CD4-positive, alpha-beta memory T cell (primary cell): ENCODE data around the gene PLEKHO1. TPM values are rescaled to one million over a fixed set of nuclear protein-coding genes. Genes with fewer than 3 reads are reported as not detected.

Experiments used
- CTCF ChIA-PET: fragments of 350-600 bp; sonication (Branson Sonifier 250); formaldehyde crosslinking; loops from one replicate; lab custom pipeline; 2021; ENCODE audit warnings: inconsistent platforms; ENCODE audit not compliant: partially characterized antibody; lab: Charles Lee
- POLR2A ChIA-PET: fragments of 350-600 bp; sonication (Branson Sonifier 250); formaldehyde crosslinking; loops from one replicate; lab custom pipeline; 2021; ENCODE audit not compliant: partially characterized antibody; lab: Charles Lee
- DNase-seq, 5 donors: peaks; one replicate each; pipeline versions ENCODE4 v3.0.0 to v3.0.0-alpha.2; 2020 to 2022; ENCODE audit warnings: mixed read lengths in 1 of 5
- H3K27ac ChIP-seq: one replicate; pipeline ENCODE4 v1.7.0; 2013; ENCODE audit warnings: low read depth, low read length
- H3K27me3 ChIP-seq: 2 replicates; pipeline ENCODE4 v1.7.0; 2013; ENCODE audit warnings: mild to moderate bottlenecking, low read length, moderate library complexity; ENCODE audit not compliant: insufficient read depth
- H3K36me3 ChIP-seq: 2 replicates; pipeline ENCODE4 v1.7.0; 2013; ENCODE audit warnings: mild to moderate bottlenecking, low read length, moderate library complexity; ENCODE audit not compliant: insufficient read depth
- H3K4me1 ChIP-seq: 2 replicates; pipeline ENCODE4 v1.7.0; 2013; ENCODE audit warnings: mild to moderate bottlenecking, low read length, moderate library complexity; ENCODE audit not compliant: insufficient read depth
- H3K4me3 ChIP-seq, 2 donors: one replicate each; pipeline ENCODE4 v1.7.0; 2013; ENCODE audit warnings: low read length in 2 of 2, mild to moderate bottlenecking in 1 of 2
- H3K9me3 ChIP-seq, 2 donors: one replicate each; pipeline ENCODE4 v1.7.0; 2013; ENCODE audit warnings: low read length in 2 of 2, control low read depth in 1 of 2; ENCODE audit not compliant: control insufficient read depth in 1 of 2
- H3K27ac Mint-ChIP-seq, 7 donors: one replicate each; pipeline ENCODE4 v1.8.0; 2020 to 2021; ENCODE audit warnings: mixed read lengths in 7 of 7, mild to moderate bottlenecking in 6 of 7, inconsistent platforms in 3 of 7, moderate library complexity in 3 of 7
- H3K27me3 Mint-ChIP-seq, 2 donors: one replicate each; pipeline ENCODE4 v1.8.0; 2020 to 2021; ENCODE audit warnings: mixed read lengths in 2 of 2
- H3K36me3 Mint-ChIP-seq, 2 donors: one replicate each; pipeline ENCODE4 v1.8.0; 2020 to 2021; ENCODE audit warnings: mixed read lengths in 2 of 2, inconsistent platforms in 1 of 2, mild to moderate bottlenecking in 1 of 2
- H3K4me1 Mint-ChIP-seq, 4 donors: one replicate each; pipeline ENCODE4 v1.8.0; 2020 to 2021; ENCODE audit warnings: mixed read lengths in 4 of 4, mild to moderate bottlenecking in 1 of 4
- H3K4me3 Mint-ChIP-seq, 8 donors: one replicate each; pipeline ENCODE4 v1.8.0; 2020 to 2021; ENCODE audit warnings: mixed read lengths in 8 of 8, mild to moderate bottlenecking in 7 of 8, moderate library complexity in 6 of 8, inconsistent platforms in 3 of 8
- H3K9me3 Mint-ChIP-seq, 8 donors: one replicate each; pipeline ENCODE4 v1.8.0; 2020 to 2021; ENCODE audit warnings: mixed read lengths in 8 of 8, mild to moderate bottlenecking in 5 of 8, inconsistent platforms in 3 of 8, moderate library complexity in 1 of 8
- intact Hi-C: fragments of 100-400 bp; cut with micrococcal nuclease; formaldehyde crosslinking; loops from one replicate; pipeline ENCODE4 v1.15.1; 2023
- polyA plus RNA-seq, 2 donors: library from polyadenylated mRNA; unstranded; fragments of 300-500 nt; fragmentation: Illumina TruSeq; gene quantifications; one replicate each; pipeline ENCODE4 v1.2.3, GENCODE V29; 2021
- total RNA-seq, 2 experiments: library from RNA; stranded (reverse); gene quantifications; one replicate each; pipeline ENCODE4 v1.2.3, GENCODE V29; 2021

Gene PLEKHO1
- 100 to 1,000 TPM; 154 TPM for total RNA-seq
- 10 to 100 TPM; 40.5 to 43.5 TPM for polyA plus RNA-seq

- Histone ChIP-seq H3K27ac (peak within 1 kb of the TSS; percentile 81), H3K9me3 (no peaks in the 10 kb centered on the region), H3K4me3 (peak within 1 kb of the TSS; percentile 77 to 87), H3K4me1 (peaks cover 52% of the 10 kb centered on the region), H3K36me3 (peaks cover 13% of the 10 kb centered on the region), H3K27me3 (no peaks in the 10 kb centered on the region)
- H3K27me3 Mint-ChIP-seq, result no peaks in the 10 kb centered on the region
- H3K4me1 Mint-ChIP-seq, result peaks cover 53 to 83% (median 68%) of the 10 kb centered on the region in 4 donors
- ChIA-PET CTCF (interaction anchor here (0.6 to 5.5 kb wide), 5 partner anchors 13 to 81 kb away, joined by 3 to 39 read pairs (median 9); partner anchors contain the start of gene VPS45), POLR2A (interaction anchor here (0.6 to 6.5 kb wide), 30 partner anchors 9 to 1887 kb away, joined by 3 to 179 read pairs (median 6); partner anchors contain the start of genes ANP32E, OTUD7B, RPRD2 and S100A11)
- H3K9me3 Mint-ChIP-seq, result peaks cover 0 to 2% (median 0%) of the 10 kb centered on the region in 8 donors
- intact Hi-C loops, result loop anchor here (1.0 kb wide), 1 partner anchor 82 kb away; the partner anchor contains the start of gene VPS45
- peak; percentile 72 to 92 (median 79) for DNase-seq
- peak within 1 kb of the TSS; percentile 94 to 99 (median 98) for H3K4me3 Mint-ChIP-seq
- peaks cover 11 to 35% of the 10 kb centered on the region in 2 donors for H3K36me3 Mint-ChIP-seq
- H3K27ac Mint-ChIP-seq, result peak within 1 kb of the TSS; percentile 95 to 99 (median 98)
Observed at GRCh38 chr1:150149271-150150132, at the start of gene PLEKHO1. TSS of gene PLEKHO1 (plus strand) at chr1:150149916. CDS start at chr1:150150258, 342 bp downstream.

DNA sequence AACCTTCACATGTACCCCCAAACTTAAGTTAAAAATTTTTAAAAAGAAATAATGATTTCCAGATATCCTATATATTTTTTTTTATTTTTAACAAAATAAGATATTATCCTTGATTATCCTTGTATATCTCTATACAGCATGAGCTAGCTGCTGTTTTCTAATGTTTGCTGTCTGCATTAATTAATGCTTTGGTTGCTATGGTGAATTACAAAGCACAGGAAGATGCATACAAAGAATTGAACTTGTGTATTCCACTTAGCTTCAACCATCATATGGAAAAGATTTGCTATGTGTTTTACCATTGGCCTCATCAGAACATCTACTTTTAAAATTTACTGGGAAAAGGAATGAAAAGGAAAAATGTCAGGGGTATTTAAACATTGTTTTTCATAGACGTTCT is 46.7 kb upstream of the PLEKHO1 start:
- intact Hi-C loops, result no loop called here
- peaks cover 67% of the 10 kb centered on the region for H3K4me1 ChIP-seq
- no peaks in the 10 kb centered on the region for H3K9me3 ChIP-seq
- DNase-seq, result peak in 3 of 5 donors; percentile 35 to 53 (median 49)
- H3K27ac ChIP-seq, result no peak overlapping the region
- H3K27me3 ChIP-seq, result no peaks in the 10 kb centered on the region
- CTCF ChIA-PET, result interaction anchor here (0.8 to 1.7 kb wide), 10 partner anchors 8 to 84 kb away, joined by 3 to 7 read pairs (median 3); no protein-coding TSS in a partner anchor
- POLR2A ChIA-PET, result interaction anchor here (0.7 to 4.2 kb wide), 13 partner anchors 10 to 261 kb away, joined by 3 to 38 read pairs (median 5); partner anchors contain the start of genes PLEKHO1 and RPRD2
- H3K9me3 Mint-ChIP-seq, result peaks cover 0 to 8% (median 0%) of the 10 kb centered on the region in 8 donors
- peak overlapping the region; percentile 76 to 95 (median 86) for H3K27ac Mint-ChIP-seq
- peak overlapping the region in 4 of 8 donors; percentile 2 to 59 (median 49) for H3K4me3 Mint-ChIP-seq
- H3K36me3 Mint-ChIP-seq, result peaks cover 4 to 5% of the 10 kb centered on the region in 2 donors
- no peak overlapping the region for H3K4me3 ChIP-seq
- no peaks in the 10 kb centered on the region for H3K36me3 ChIP-seq
- no peaks in the 10 kb centered on the region for H3K27me3 Mint-ChIP-seq
- H3K4me1 Mint-ChIP-seq, result peaks cover 50 to 81% (median 66%) of the 10 kb centered on the region in 4 donors

- H3K27ac ChIP-seq, result peak overlapping the region; percentile 25
- CTCF ChIA-PET, result interaction anchor here (1.0 to 1.5 kb wide), 3 partner anchors 33 to 81 kb away, joined by 3 to 5 read pairs (median 4); no protein-coding TSS in a partner anchor
- H3K9me3 ChIP-seq, result no peaks in the 10 kb centered on the region
Observed at GRCh38 chr1:150106341-150106740, 43.4 kb upstream of the PLEKHO1 start.

DNA sequence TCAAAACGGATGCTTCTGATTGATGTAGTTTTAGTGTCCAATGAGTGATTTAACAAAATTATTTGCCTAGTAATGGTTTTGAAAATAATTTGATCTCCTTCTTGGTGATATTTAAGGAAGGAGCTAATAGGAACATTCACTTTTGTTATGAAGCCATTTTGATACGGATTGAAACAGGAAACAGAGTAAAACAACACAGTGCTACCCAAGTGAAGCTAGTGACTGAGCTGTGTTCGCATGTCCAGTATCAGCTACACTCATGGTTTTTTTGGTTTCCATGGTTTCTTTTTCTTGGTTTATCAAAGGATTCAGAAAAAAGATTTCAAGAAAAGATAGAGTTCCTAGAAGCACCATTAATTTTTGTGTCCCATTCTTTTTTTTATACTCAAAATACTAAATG is 40.1 kb upstream of the PLEKHO1 start:
- Histone ChIP-seq H3K36me3 (no peaks in the 10 kb centered on the region), H3K27ac (peak overlapping the region; percentile 67), H3K27me3 (no peaks in the 10 kb centered on the region), H3K9me3 (no peaks in the 10 kb centered on the region), H3K4me1 (peaks cover 75% of the 10 kb centered on the region), H3K4me3 (peak overlapping the region; percentile 56 to 84)
- Mint-ChIP-seq H3K36me3 (peaks cover 7 to 28% of the 10 kb centered on the region in 2 donors), H3K27ac (peak overlapping the region; percentile 81 to 98 (median 92)), H3K4me1 (peaks cover 55 to 82% (median 70%) of the 10 kb centered on the region in 4 donors), H3K4me3 (peak overlapping the region; percentile 80 to 96 (median 90)), H3K9me3 (peaks cover 0 to 8% (median 0%) of the 10 kb centered on the region in 8 donors), H3K27me3 (no peaks in the 10 kb centered on the region)
- POLR2A ChIA-PET, result interaction anchor here (0.7 to 5.8 kb wide), 18 partner anchors 10 to 223 kb away, joined by 3 to 179 read pairs (median 6); partner anchors contain the start of genes ANP32E, PLEKHO1 and VPS45
- DNase-seq, result peak in 4 of 5 donors; percentile 42 to 49 (median 46)
- CTCF ChIA-PET, result interaction anchor here (0.7 to 3.1 kb wide), 8 partner anchors 9 to 77 kb away, joined by 3 to 11 read pairs (median 6); partner anchors contain the start of gene PLEKHO1
- intact Hi-C loops, result loop anchor here (5.0 kb wide), 1 partner anchor 37 kb away; no protein-coding TSS in a partner anchor

More at GRCh38 chr1:150106341-150106740, 43.4 kb upstream of the PLEKHO1 start:
- POLR2A ChIA-PET, result interaction anchor here (0.6 to 5.8 kb wide), 8 partner anchors 9 to 57 kb away, joined by 3 to 179 read pairs (median 4); partner anchors contain the start of gene PLEKHO1
- Mint-ChIP-seq H3K9me3 (peaks cover 0 to 8% (median 0%) of the 10 kb centered on the region in 8 donors), H3K4me1 (peaks cover 64 to 92% (median 75%) of the 10 kb centered on the region in 4 donors), H3K27me3 (no peaks in the 10 kb centered on the region), H3K36me3 (peaks cover 0 to 10% of the 10 kb centered on the region in 2 donors), H3K4me3 (peak overlapping the region; percentile 71 to 90 (median 86)), H3K27ac (peak overlapping the region; percentile 92 to 98 (median 94))
- intact Hi-C loops, result loop anchor here (1.0 to 5.0 kb wide), 3 partner anchors 14 to 45 kb away; no protein-coding TSS in a partner anchor
- Histone ChIP-seq H3K4me3 (no peak overlapping the region), H3K36me3 (no peaks in the 10 kb centered on the region), H3K4me1 (peaks cover 83% of the 10 kb centered on the region), H3K27me3 (no peaks in the 10 kb centered on the region)
- peak; percentile 58 to 72 (median 66) for DNase-seq

DNA sequence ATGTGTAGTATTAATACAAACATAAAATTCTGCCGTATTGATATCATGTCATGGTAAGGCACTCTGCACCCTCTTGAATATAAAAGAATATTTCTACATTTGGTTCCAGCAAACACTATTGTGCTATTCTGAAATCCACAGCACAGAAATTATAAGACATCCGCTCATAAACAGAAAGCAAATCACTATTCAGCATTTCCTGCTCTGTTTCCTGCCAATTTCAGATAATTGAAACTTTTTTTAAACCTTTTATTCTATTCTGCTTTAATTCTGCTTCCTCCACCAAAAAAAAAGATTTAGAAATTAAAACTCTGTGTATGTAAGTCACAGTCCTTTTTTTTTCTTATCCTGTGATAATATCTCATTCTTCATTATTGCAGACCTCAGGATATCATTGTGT is 39.6 kb upstream of the PLEKHO1 start:
- Mint-ChIP-seq H3K36me3 (peaks cover 10 to 31% of the 10 kb centered on the region in 2 donors), H3K27ac (peak overlapping the region; percentile 81 to 98 (median 92)), H3K27me3 (no peaks in the 10 kb centered on the region), H3K4me1 (peaks cover 54 to 79% (median 68%) of the 10 kb centered on the region in 4 donors), H3K9me3 (peaks cover 2 to 10% (median 3%) of the 10 kb centered on the region in 8 donors), H3K4me3 (peak overlapping the region; percentile 80 to 96 (median 90))
- Histone ChIP-seq H3K36me3 (no peaks in the 10 kb centered on the region), H3K9me3 (no peaks in the 10 kb centered on the region), H3K27me3 (no peaks in the 10 kb centered on the region), H3K4me1 (peaks cover 70% of the 10 kb centered on the region), H3K4me3 (peak overlapping the region; percentile 56 to 84), H3K27ac (peak overlapping the region; percentile 67)
- ChIA-PET CTCF (interaction anchor here (0.9 to 3.1 kb wide), 5 partner anchors 10 to 77 kb away, joined by 3 to 11 read pairs (median 9); partner anchors contain the start of gene PLEKHO1), POLR2A (interaction anchor here (0.7 to 5.8 kb wide), 23 partner anchors 10 to 223 kb away, joined by 3 to 179 read pairs (median 5); partner anchors contain the start of genes ANP32E, PLEKHO1 and VPS45)
- intact Hi-C loops, result loop anchor here (1.0 to 2.0 kb wide), 2 partner anchors 13 to 41 kb away; no protein-coding TSS in a partner anchor
- DNase-seq, result peak in 4 of 5 donors; percentile 33 to 49 (median 44)

GRCh38 chr1:150111670-150112069 is 38.0 kb upstream of the PLEKHO1 start:
- Histone ChIP-seq H3K27me3 (no peaks in the 10 kb centered on the region), H3K27ac (peak overlapping the region; percentile 67), H3K36me3 (no peaks in the 10 kb centered on the region), H3K9me3 (no peaks in the 10 kb centered on the region), H3K4me3 (peak overlapping the region in 1 of 2 donors; percentile 56), H3K4me1 (peaks cover 54% of the 10 kb centered on the region)
- H3K4me1 Mint-ChIP-seq, result peaks cover 46 to 74% (median 60%) of the 10 kb centered on the region in 4 donors
- intact Hi-C loops, result loop anchor here (2.0 kb wide), 1 partner anchor 15 kb away; no protein-coding TSS in a partner anchor
- ChIA-PET POLR2A (interaction anchor here (1.0 to 5.8 kb wide), 16 partner anchors 9 to 252 kb away, joined by 3 to 179 read pairs (median 5); partner anchors contain the start of genes ANP32E, PLEKHO1, RPRD2 and VPS45), CTCF (interaction anchor here (0.8 to 3.0 kb wide), 2 partner anchors 10 to 75 kb away, joined by 3 to 11 read pairs; no protein-coding TSS in a partner anchor)
- H3K36me3 Mint-ChIP-seq, result peaks cover 20 to 38% of the 10 kb centered on the region in 2 donors
- H3K27ac Mint-ChIP-seq, result peak overlapping the region; percentile 80 to 98 (median 92)
- peaks cover 0 to 15% (median 8%) of the 10 kb centered on the region in 8 donors for H3K9me3 Mint-ChIP-seq
- DNase-seq, result no peak
- H3K4me3 Mint-ChIP-seq, result peak overlapping the region; percentile 80 to 96 (median 90)
- H3K27me3 Mint-ChIP-seq, result no peaks in the 10 kb centered on the region
